Caco-2 (cell line): ENCODE data around the gene GATAD2B. TPM values are rescaled to one million over a fixed set of nuclear protein-coding genes. Genes with fewer than 3 reads are reported as not detected.

Experiments
- BruUV-seq: library from RNA; stranded (reverse); fragments of 400-500 nt; replicated peaks from 2 replicates; lab custom pipeline; 2021; lab: Mats Ljungman, UMichigan
- CTCF ChIA-PET: fragments of 300-600 bp; sonication (Branson Sonifier 250); formaldehyde crosslinking; loops from one replicate; lab custom pipeline; 2022; ENCODE audit warnings: antibody characterized with exemption; lab: Charles Lee
- POLR2A ChIA-PET: fragments of 300-600 bp; sonication (Branson Sonifier 250); formaldehyde crosslinking; loops from one replicate; lab custom pipeline; 2022; ENCODE audit warnings: antibody characterized with exemption; lab: Charles Lee
- DNase-seq, 2 experiments: peaks; one replicate each; pipeline versions ENCODE4 v3.0.0 to v3.0.0-alpha.2; 2020 to 2022
- H3K27me3 ChIP-seq: replicated peaks from 2 replicates; pipeline ENCODE4 v1.6.0; 2011; ENCODE audit warnings: low read length; ENCODE audit not compliant: control insufficient read depth, insufficient read depth
- H3K36me3 ChIP-seq: 2 replicates; pipeline ENCODE4 v1.5.1; 2011; ENCODE audit warnings: low read length; ENCODE audit not compliant: control insufficient read depth, insufficient read depth
- H3K4me1 ChIP-seq: fragments of 250-450 bp; sonication (Bioruptor Pico); 2 replicates; pipeline ENCODE4 v1.5.1; 2020; ENCODE audit warnings: mild to moderate bottlenecking
- H3K4me3 ChIP-seq: 2 replicates; pipeline ENCODE4 v1.5.1; 2011; ENCODE audit warnings: low read depth, mild to moderate bottlenecking, control low read depth, low read length
- H3K9me3 ChIP-seq: fragments of 250-450 bp; sonication (Bioruptor Pico); 2 replicates; pipeline ENCODE4 v1.5.1; 2020; ENCODE audit warnings: mild to moderate bottlenecking, moderate library complexity
- H3K27ac Mint-ChIP-seq: one replicate; pipeline ENCODE4 v1.8.0; 2022; ENCODE audit warnings: mixed read lengths; ENCODE audit not compliant: unreplicated experiment
- H3K27me3 Mint-ChIP-seq: one replicate; pipeline ENCODE4 v1.8.0; 2022; ENCODE audit warnings: mixed read lengths; ENCODE audit not compliant: insufficient read depth, unreplicated experiment
- H3K36me3 Mint-ChIP-seq: one replicate; pipeline ENCODE4 v1.8.0; 2022; ENCODE audit warnings: mild to moderate bottlenecking, mixed read lengths; ENCODE audit not compliant: insufficient read depth, unreplicated experiment
- H3K4me1 Mint-ChIP-seq: one replicate; pipeline ENCODE4 v1.8.0; 2022; ENCODE audit warnings: low read depth, mixed read lengths; ENCODE audit not compliant: unreplicated experiment
- H3K4me3 Mint-ChIP-seq: one replicate; pipeline ENCODE4 v1.8.0; 2022; ENCODE audit warnings: mild to moderate bottlenecking, moderate library complexity, mixed read lengths; ENCODE audit not compliant: unreplicated experiment
- H3K9me3 Mint-ChIP-seq: one replicate; pipeline ENCODE4 v1.8.0; 2022; ENCODE audit warnings: mixed read lengths; ENCODE audit not compliant: unreplicated experiment
- CTCF ChIP-seq, 2 experiments: fragments of 200-600 bp in 1 of 2; IDR thresholded peaks; 1 replicate in 1 of 2; 2 replicates in 1 of 2; pipeline versions ENCODE4 v1.5.1 to v1.8.0; 2011 to 2022; ENCODE audit warnings: antibody characterized with exemption in 1 of 2, control low read depth in 1 of 2, inconsistent platforms in 1 of 2, low read depth in 1 of 2, low read length in 1 of 2, mild to moderate bottlenecking in 1 of 2, moderate library complexity in 1 of 2; ENCODE audit not compliant: insufficient read depth in 1 of 2, severe bottlenecking in 1 of 2, unreplicated experiment in 1 of 2
- intact Hi-C: fragments of 100-400 bp; cut with micrococcal nuclease; formaldehyde crosslinking; loops from one replicate; pipeline ENCODE4 v1.10.0; 2022; ENCODE audit not compliant: unreplicated experiment
- total RNA-seq: library from RNA; stranded (reverse); gene quantifications from 2 replicates; pipeline ENCODE4 v1.2.3, GENCODE V29; 2022

Gene GATAD2B
- total RNA-seq, 1 experiment from 2014 or later, result 38.0 TPM

- ChIA-PET POLR2A (no interaction called here), CTCF (no interaction called here)
- intact Hi-C loops, result no loop called here
Observed at GRCh38 chr1:153929426-153929825, 6.7 kb upstream of the GATAD2B start.

GRCh38 chr1:153928791-153929341, 6.1 kb upstream of the GATAD2B start:
- Histone ChIP-seq H3K27me3 (no peaks in the 10 kb centered on the region), H3K4me3 (no peak overlapping the region), H3K4me1 (peaks cover 4% of the 10 kb centered on the region), H3K9me3 (no peaks in the 10 kb centered on the region), H3K36me3 (no peaks in the 10 kb centered on the region; the same call in none of the 2 replicates)
- Mint-ChIP-seq H3K27ac (peak overlapping the region; percentile 10), H3K4me1 (no peaks in the 10 kb centered on the region), H3K27me3 (no peaks in the 10 kb centered on the region), H3K4me3 (no peak overlapping the region), H3K9me3 (no peaks in the 10 kb centered on the region), H3K36me3 (peaks cover 9% of the 10 kb centered on the region)
- DNase-seq, result peak in 1 of 2 experiments; percentile 10
- intact Hi-C loops, result no loop called here
- POLR2A ChIA-PET, result no interaction called here
- no TSS peak for BruUV-seq
- CTCF ChIA-PET, result interaction anchor here (0.5 kb wide), 1 partner anchor 120 kb away, joined by 8 read pairs; no protein-coding TSS in a partner anchor
- no peak for TF ChIP-seq CTCF (IDR thresholded peaks at IDR 0.05; ENCODE audit: insufficient read depth in 1 of 2, low read depth in 1 of 2, low read length in 1 of 2, severe bottlenecking in 1 of 2, unreplicated experiment in 1 of 2)

More at GRCh38 chr1:153929426-153929825, 6.7 kb upstream of the GATAD2B start:
- no peak overlapping the region for H3K4me3 Mint-ChIP-seq
- no TSS peak for BruUV-seq
- Histone ChIP-seq H3K4me1 (no peaks in the 10 kb centered on the region), H3K27me3 (no peaks in the 10 kb centered on the region), H3K9me3 (no peaks in the 10 kb centered on the region), H3K4me3 (no peak overlapping the region), H3K36me3 (no peaks in the 10 kb centered on the region; the same call in none of the 2 replicates)
- H3K9me3 Mint-ChIP-seq, result no peaks in the 10 kb centered on the region
- H3K27me3 Mint-ChIP-seq, result no peaks in the 10 kb centered on the region
- TF ChIP-seq CTCF (IDR thresholded peaks at IDR 0.05; ENCODE audit: insufficient read depth in 1 of 2, low read depth in 1 of 2, low read length in 1 of 2, severe bottlenecking in 1 of 2, unreplicated experiment in 1 of 2), result no peak
- H3K27ac Mint-ChIP-seq, result peak overlapping the region; percentile 10
- no peaks in the 10 kb centered on the region for H3K4me1 Mint-ChIP-seq
- DNase-seq, result peak in 1 of 2 experiments; percentile 0
- peaks cover 14% of the 10 kb centered on the region for H3K36me3 Mint-ChIP-seq

GRCh38 chr1:153928245-153928644, 5.5 kb upstream of the GATAD2B start:
- no peak for TF ChIP-seq CTCF (IDR thresholded peaks at IDR 0.05; ENCODE audit: insufficient read depth in 1 of 2, low read depth in 1 of 2, low read length in 1 of 2, severe bottlenecking in 1 of 2, unreplicated experiment in 1 of 2)
- Histone ChIP-seq H3K27me3 (no peaks in the 10 kb centered on the region), H3K4me3 (no peak overlapping the region), H3K4me1 (peaks cover 6% of the 10 kb centered on the region), H3K36me3 (no peaks in the 10 kb centered on the region; the same call in none of the 2 replicates), H3K9me3 (no peaks in the 10 kb centered on the region)
- Mint-ChIP-seq H3K27ac (no peak overlapping the region), H3K27me3 (no peaks in the 10 kb centered on the region), H3K4me3 (no peak overlapping the region), H3K4me1 (no peaks in the 10 kb centered on the region), H3K36me3 (peaks cover 12% of the 10 kb centered on the region), H3K9me3 (no peaks in the 10 kb centered on the region)
- no TSS peak for BruUV-seq
- no peak for DNase-seq
- ChIA-PET CTCF (no interaction called here), POLR2A (no interaction called here)
- intact Hi-C loops, result no loop called here
